Panc1 (cell line): ENCODE results near the gene LIN28B. TPM values are rescaled to one million over a fixed set of nuclear protein-coding genes. Genes with fewer than 3 reads are reported as not detected.

ENCODE experiments used
- ATAC-seq: fragments of 200-7000 bp; cut with Tn5 transposase; 2 replicates; pipeline ENCODE4 v1.9.1; 2020; ENCODE audit warnings: mild to moderate bottlenecking, moderate library complexity
- BruUV-seq: library from RNA; stranded (reverse); fragments of 400-500 nt; replicated peaks from 2 replicates; lab custom pipeline; 2021; lab: Mats Ljungman, UMichigan
- CTCF ChIA-PET: fragments of 300-600 bp; sonication (Branson Sonifier 250); formaldehyde crosslinking; loops from one replicate; lab custom pipeline; 2022; ENCODE audit warnings: antibody characterized with exemption; lab: Charles Lee
- POLR2A ChIA-PET: fragments of 300-600 bp; sonication (Branson Sonifier 250); formaldehyde crosslinking; loops from one replicate; lab custom pipeline; 2022; ENCODE audit warnings: antibody characterized with exemption; lab: Charles Lee
- DNase-seq: peaks from one replicate; pipeline ENCODE4 v3.0.0-alpha.2; 2010; ENCODE audit warnings: low read depth, low spot score
- H3K27ac ChIP-seq: 2 replicates; pipeline ENCODE4 v1.5.1; 2011; ENCODE audit warnings: mild to moderate bottlenecking, low read length, inconsistent platforms
- H3K27me3 ChIP-seq: fragments of 200-500 bp; sonication (Bioruptor generic); 2 replicates; pipeline ENCODE4 v1.6.0; 2014; ENCODE audit warnings: low read length, inconsistent platforms; ENCODE audit not compliant: control insufficient read depth, insufficient read depth
- H3K36me3 ChIP-seq: fragments of 200-500 bp; sonication (Bioruptor generic); 2 replicates; pipeline ENCODE4 v1.5.1; 2014; ENCODE audit warnings: inconsistent platforms, mild to moderate bottlenecking, low read length, moderate library complexity; ENCODE audit not compliant: control insufficient read depth, insufficient read depth
- H3K4me1 ChIP-seq: 2 replicates; pipeline ENCODE4 v1.5.1; 2011; ENCODE audit warnings: inconsistent platforms, mild to moderate bottlenecking, low read length, moderate library complexity; ENCODE audit not compliant: control insufficient read depth, insufficient read depth
- H3K4me3 ChIP-seq, 2 experiments: 2 replicates each; pipeline ENCODE4 v1.5.1; 2011 to 2012; ENCODE audit warnings: low read depth in 2 of 2, low read length in 2 of 2, mild to moderate bottlenecking in 2 of 2, inconsistent platforms in 1 of 2, moderate library complexity in 1 of 2
- H3K9me3 ChIP-seq: fragments of 200-500 bp; sonication (Bioruptor generic); 2 replicates; pipeline ENCODE4 v1.5.1; 2014; ENCODE audit warnings: low read depth, mild to moderate bottlenecking, inconsistent platforms, low read length, moderate library complexity; ENCODE audit not compliant: control insufficient read depth, insufficient read depth
- CTCF ChIP-seq: fragments of 450-650 bp; IDR thresholded peaks from 2 replicates; pipeline ENCODE4 v1.5.1; 2017; ENCODE audit warnings: mild to moderate bottlenecking
- POLR2AphosphoS5 ChIP-seq: IDR thresholded peaks from 2 replicates; pipeline ENCODE4 v1.6.1; 2012; ENCODE audit warnings: mild to moderate bottlenecking, low read depth, low read length, moderate library complexity
- SIN3A ChIP-seq: IDR thresholded peaks from 2 replicates; pipeline ENCODE4 v1.6.1; 2012; ENCODE audit warnings: low read depth, mild to moderate bottlenecking, low read length, moderate library complexity, borderline replicate concordance; ENCODE audit not compliant: insufficient read depth
- TCF7L2 ChIP-seq: IDR thresholded peaks from 2 replicates; pipeline ENCODE4 v1.6.1; 2011; ENCODE audit warnings: mild to moderate bottlenecking, low read depth, low read length, inconsistent platforms
- in situ Hi-C: cut with HindIII; loops from 2 replicates; pipeline ENCODE4 v1.10.0; 2016; ENCODE audit warnings: low sequenced_read_pairs, low pct_unique_long_range_greater_than_20kb
- intact Hi-C: fragments of 100-400 bp; cut with micrococcal nuclease; formaldehyde crosslinking; loops from one replicate; pipeline ENCODE4 v1.10.0; 2022; ENCODE audit not compliant: unreplicated experiment
- total RNA-seq: library from RNA; stranded (reverse); gene quantifications from one replicate; pipeline ENCODE4 v1.2.1, GENCODE V29; 2021; ENCODE audit not compliant: unreplicated experiment
- TF ChIP-seq, protein P1 (sequence below), 2 experiments: IDR thresholded peaks; 2 replicates each; pipeline ENCODE4 v1.6.1; 2011 to 2012; ENCODE audit warnings: low read depth in 2 of 2, control low read depth in 1 of 2, low read length in 1 of 2, mild to moderate bottlenecking in 1 of 2, moderate library complexity in 1 of 2; ENCODE audit not compliant: insufficient read depth in 1 of 2

The LIN28B gene
- total RNA-seq, 1 experiment from 2014 or later, result 5.8 TPM

DNA sequence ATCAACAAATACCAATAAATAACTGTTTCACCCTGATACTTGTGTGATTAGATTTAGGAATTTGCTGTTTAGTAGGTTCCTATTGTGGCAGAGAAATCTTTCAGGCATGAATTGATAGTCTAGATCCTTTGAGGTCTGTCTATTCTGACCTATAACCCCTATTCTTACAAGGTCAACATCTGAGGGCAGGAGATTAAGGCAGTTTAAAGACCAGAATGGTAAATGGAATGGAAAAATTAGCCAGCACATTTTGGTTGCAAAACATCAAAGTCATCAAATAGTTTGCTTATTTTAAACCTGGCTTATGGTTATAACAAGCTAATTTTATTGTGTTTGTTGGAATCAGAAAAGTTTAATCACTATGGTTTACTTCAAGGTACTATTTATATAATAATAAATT, 78.4 kb downstream of the LIN28B start:
- no TSS peak for BruUV-seq

DNA sequence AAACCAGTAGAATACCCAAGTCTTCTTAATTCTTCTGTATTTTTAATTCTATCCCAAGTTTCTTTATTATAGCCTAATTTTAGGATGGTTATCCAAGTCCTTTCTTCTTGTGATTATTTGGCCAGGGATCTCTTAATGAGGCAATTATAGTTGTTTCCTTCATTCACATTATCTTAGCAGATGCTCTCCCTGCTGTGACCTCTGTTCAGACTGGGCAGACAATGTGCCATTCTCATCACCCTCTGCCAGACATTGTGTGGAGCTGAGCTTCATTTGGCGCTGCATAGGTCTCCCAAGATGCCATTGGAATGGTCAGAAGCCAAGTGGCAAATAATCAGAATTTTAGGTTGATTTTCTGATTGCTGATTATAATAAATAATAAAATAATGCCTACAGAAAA, 79.4 kb downstream of the LIN28B start:
- Histone ChIP-seq H3K4me3 (no peak overlapping the region), H3K9me3 (no peaks in the 10 kb centered on the region), H3K36me3 (no peaks in the 10 kb centered on the region), H3K27me3 (no peaks in the 10 kb centered on the region), H3K27ac (no peak overlapping the region), H3K4me1 (no peaks in the 10 kb centered on the region)
- ATAC-seq (no peak), DNase-seq (no peak)
- in situ Hi-C loops (no loop called here), intact Hi-C loops (no loop called here)
- POLR2A ChIA-PET, result no interaction called here
- no TSS peak for BruUV-seq
- CTCF ChIA-PET, result interaction anchor here (0.6 kb wide), 1 partner anchor 446 kb away, joined by 3 read pairs; no protein-coding TSS in a partner anchor
- TF ChIP-seq POLR2AphosphoS5 (no peak), TCF7L2 (no peak), SIN3A (no peak), CTCF (no peak)
- TF ChIP-seq, protein P1, sequence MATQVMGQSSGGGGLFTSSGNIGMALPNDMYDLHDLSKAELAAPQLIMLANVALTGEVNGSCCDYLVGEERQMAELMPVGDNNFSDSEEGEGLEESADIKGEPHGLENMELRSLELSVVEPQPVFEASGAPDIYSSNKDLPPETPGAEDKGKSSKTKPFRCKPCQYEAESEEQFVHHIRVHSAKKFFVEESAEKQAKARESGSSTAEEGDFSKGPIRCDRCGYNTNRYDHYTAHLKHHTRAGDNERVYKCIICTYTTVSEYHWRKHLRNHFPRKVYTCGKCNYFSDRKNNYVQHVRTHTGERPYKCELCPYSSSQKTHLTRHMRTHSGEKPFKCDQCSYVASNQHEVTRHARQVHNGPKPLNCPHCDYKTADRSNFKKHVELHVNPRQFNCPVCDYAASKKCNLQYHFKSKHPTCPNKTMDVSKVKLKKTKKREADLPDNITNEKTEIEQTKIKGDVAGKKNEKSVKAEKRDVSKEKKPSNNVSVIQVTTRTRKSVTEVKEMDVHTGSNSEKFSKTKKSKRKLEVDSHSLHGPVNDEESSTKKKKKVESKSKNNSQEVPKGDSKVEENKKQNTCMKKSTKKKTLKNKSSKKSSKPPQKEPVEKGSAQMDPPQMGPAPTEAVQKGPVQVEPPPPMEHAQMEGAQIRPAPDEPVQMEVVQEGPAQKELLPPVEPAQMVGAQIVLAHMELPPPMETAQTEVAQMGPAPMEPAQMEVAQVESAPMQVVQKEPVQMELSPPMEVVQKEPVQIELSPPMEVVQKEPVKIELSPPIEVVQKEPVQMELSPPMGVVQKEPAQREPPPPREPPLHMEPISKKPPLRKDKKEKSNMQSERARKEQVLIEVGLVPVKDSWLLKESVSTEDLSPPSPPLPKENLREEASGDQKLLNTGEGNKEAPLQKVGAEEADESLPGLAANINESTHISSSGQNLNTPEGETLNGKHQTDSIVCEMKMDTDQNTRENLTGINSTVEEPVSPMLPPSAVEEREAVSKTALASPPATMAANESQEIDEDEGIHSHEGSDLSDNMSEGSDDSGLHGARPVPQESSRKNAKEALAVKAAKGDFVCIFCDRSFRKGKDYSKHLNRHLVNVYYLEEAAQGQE (IDR thresholded peaks at IDR 0.05; ENCODE audit: insufficient read depth in 1 of 2, low read depth in 2 of 2, low read length in 1 of 2), result no peak

More for the DNA sequence above, 78.4 kb downstream of the LIN28B start:
- Histone ChIP-seq H3K27ac (no peak overlapping the region), H3K9me3 (no peaks in the 10 kb centered on the region), H3K4me1 (no peaks in the 10 kb centered on the region), H3K27me3 (no peaks in the 10 kb centered on the region), H3K4me3 (no peak overlapping the region), H3K36me3 (no peaks in the 10 kb centered on the region)
- intact Hi-C loops, result no loop called here
- ChIA-PET CTCF (no interaction called here), POLR2A (no interaction called here)
- TF ChIP-seq SIN3A (no peak), POLR2AphosphoS5 (no peak), CTCF (no peak), TCF7L2 (no peak)
- TF ChIP-seq, protein P1 (IDR thresholded peaks at IDR 0.05; ENCODE audit: insufficient read depth in 1 of 2, low read depth in 2 of 2, low read length in 1 of 2), result no peak
- in situ Hi-C loops, result no loop called here
- no peak for DNase-seq
- no peak for ATAC-seq
